Measurements from ENCODE around the gene CHN1.

CHN1 gene, protein sequence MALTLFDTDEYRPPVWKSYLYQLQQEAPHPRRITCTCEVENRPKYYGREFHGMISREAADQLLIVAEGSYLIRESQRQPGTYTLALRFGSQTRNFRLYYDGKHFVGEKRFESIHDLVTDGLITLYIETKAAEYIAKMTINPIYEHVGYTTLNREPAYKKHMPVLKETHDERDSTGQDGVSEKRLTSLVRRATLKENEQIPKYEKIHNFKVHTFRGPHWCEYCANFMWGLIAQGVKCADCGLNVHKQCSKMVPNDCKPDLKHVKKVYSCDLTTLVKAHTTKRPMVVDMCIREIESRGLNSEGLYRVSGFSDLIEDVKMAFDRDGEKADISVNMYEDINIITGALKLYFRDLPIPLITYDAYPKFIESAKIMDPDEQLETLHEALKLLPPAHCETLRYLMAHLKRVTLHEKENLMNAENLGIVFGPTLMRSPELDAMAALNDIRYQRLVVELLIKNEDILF
- total RNA-seq, result 8.9 to 13.8 reads per million in 2 donors

DNA sequence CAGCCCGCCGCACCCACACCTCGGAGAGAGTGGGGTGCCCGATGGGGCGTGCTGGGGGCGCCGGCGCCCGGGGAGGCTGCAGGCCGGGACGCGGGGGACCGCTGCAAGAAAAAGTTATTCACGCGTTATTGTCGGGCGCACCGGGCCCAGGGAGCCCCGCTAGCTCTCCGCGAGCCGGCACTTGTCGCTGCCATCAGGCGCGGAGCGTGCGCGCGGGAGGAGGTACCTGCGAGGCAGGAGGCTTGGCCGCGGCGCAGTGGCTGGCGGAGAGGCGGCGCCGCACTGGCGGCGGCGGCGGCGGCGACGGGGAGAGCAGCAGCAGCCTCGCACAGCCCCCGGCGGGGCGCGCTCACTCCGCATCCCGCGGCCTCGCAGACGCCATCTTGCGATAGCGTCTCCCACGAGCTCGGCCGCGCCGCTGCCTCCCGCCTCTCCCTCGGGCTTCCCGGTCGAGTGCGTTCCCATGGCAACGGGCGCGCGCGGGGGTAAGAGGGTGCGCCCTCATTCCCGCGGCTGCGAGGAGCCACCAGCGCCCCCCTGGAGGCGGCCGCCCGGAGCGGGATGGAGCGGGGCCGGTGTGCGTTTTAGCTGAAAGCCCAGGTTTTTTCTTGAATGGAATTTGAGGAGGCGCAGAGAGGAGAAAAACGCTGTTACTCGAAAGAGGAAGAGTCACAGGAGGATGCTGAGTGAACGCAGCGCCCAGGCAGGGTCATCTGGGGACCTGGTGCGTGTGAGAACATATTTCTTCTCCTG lies at the start of gene CHN1:
TSS of gene CHN1 (minus strand) at position 402 of the 753 bp plus-strand sequence. CDS start 469 bp downstream, outside the sequence.
- peak; percentile 56 for DNase-seq

DNA sequence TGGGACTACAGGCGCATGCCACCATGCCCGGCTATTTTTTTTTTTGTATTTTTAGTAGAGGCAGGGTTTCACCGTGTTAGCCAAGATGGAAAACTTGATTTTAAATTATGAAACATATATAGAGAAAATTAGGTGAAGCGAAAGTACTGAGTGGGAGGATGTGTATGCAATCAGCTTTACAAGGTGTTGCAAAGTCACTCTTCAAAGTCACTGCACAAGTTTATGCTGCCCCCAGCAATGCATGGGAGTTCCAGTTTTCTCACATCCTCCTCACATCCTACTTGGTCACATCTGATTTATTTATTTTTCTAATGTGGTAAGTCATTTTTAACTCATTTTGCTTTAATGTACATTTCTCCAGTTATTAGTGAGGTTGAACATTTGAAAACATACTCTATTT lies 49.2 kb upstream of the CHN1 start:
- no peak for DNase-seq

DNA sequence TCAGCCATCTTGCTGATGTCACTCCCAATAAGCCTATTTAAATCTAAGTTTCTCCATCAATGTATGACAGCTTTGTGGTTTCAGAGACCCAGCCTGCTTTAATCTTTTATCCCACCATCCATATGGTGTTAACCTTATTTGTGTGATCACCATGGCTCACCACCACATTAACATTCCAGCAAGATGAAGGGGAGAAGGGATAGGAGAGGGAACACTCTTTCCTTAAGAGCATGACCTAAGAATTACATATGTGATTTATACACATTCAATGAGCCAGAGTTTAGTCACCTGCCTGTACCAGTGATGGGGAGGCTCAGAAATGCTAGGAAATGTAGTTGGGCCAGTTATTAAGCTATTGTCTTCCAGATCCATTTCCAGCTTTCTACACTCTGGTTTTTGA lies 44.5 kb upstream of the CHN1 start:
- DNase-seq, result no peak

DNA sequence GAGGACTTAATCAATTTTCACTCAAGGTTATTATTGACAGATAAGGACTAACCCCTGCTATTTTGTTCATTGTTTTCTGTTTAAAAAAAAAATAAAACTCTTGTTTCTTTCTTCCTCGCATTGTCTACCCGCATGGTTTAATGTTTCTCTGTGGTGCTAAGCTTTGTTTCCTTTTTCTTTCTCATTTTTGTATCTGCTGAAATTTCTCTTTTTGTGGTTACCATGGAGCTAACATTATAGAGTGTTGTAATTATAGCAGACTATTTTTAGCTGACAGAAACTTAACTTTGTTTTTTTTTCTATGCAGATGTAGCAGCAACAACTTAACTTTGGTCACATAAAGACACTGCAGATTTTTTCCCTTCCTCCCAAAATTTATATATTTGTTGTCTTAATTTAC lies 43.1 kb upstream of the CHN1 start:
- DNase-seq, result no peak

DNA sequence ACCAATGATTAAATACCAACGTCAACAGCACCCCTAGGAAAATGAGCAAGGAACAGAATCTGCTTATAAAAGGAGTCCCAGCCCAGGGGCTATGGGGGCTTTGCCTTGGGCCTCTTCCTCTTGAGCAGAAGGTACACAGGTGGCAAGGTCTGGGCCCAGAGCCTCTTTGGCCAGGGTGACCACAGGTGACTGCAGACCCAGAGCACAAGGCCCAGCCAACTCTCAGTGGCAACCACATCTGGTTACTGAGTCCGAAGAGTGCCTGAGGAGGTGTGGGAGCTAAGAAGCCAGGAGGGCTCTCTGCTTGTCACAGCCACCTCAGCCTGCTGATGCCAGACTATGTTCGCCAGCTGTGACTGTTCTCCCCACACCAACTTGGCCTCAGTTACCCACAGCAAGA lies 34.3 kb upstream of the CHN1 start:
- no peak for DNase-seq

DNA sequence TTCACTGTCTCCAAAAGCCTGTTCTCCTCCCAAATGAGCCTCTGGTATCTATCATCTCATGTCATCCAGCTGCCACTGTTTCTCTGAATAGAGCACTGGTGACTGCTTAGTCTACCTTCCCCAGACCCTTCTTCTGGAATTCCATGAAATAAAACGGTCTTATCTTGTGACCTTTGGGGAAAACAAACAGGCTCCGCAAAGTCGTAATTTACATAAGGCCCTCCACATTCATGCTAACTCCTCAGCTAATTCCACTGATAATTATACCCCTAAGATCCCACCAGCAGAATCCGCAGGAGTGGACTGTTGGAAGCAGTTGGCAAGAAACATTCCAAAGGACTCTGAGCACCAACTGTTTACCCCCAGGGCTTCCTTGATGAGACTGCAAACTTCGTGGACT lies 33.9 kb upstream of the CHN1 start:
- no peak for DNase-seq

DNA sequence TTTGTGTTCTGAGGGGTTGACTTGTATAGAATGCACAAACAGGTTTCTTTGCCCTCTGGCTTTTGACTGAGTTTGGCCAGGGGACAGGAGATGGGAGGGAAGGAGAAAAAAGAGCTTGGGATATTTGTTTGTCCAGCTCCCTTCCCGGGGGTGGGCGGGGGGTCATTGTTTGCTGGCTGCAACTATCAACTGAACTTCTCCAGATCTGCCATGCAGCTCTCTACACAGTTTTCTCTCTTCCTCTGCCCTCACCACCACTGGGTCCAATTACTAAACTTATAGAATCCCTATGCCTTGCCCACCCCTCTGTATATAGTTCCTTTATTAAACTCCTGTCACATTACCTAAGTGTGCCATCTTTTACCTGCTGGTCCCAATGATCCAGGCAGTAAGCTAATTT lies 32.8 kb upstream of the CHN1 start:
- no peak for DNase-seq

DNA sequence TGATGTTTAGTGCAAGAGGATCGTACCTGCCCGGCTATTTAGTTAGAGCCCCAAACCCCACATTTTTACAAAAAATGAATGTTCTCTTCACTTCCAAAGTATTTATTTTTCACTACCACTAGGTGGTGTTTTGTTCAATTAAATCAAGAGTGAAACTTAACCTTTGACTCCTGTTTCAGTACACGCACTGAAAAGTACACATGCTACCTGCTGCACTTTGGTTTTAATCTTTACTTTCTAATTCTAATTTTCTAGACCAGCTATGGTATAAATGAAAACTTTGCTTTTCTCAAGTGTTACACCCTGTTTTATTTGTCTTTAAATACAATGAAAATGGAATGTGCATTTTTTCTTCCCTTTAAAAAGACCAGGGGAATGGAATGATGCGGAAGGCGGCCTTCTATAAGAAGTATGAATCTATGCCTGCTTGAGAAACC lies 31.4 kb upstream of the CHN1 start:
- no peak for DNase-seq

DNA sequence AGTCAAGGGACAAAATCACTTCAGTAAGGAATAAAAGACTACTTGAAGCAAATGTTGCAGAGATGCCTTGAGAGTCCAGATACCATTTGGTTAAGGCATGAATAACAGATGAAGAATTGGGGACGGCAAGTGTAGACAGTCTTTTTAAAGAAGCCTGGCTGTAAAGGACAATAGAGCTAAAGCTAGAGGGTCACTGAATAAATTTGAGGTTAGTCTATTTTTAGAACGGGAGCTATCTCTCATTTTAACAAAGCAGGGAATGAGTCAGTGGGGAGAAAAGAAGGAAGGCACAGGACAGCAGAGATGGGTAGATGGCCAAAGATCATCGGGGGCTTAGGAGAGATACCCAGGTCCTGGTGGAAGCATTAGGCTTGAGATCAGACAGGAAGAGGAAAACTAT lies 30.6 kb upstream of the CHN1 start:
- DNase-seq, result no peak

DNA sequence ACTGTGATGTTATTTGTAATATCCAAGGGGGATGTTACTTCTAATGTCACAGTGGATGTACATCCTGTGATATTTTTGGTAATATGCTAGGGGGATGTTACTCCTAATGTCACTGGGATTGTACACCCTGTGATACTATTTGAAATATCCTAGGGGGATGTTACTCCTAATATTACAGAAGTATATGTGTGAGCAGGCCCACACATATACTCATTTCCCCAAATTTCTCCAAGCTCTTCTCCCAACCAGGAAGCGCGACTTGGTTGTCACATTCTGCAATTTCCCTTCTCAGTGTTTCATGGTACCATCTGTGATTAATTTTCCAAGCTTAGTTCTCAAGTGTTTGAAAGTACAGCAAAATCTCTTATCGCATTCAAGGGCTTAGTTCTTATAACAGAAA lies 29.5 kb upstream of the CHN1 start:
- no peak for DNase-seq

DNA sequence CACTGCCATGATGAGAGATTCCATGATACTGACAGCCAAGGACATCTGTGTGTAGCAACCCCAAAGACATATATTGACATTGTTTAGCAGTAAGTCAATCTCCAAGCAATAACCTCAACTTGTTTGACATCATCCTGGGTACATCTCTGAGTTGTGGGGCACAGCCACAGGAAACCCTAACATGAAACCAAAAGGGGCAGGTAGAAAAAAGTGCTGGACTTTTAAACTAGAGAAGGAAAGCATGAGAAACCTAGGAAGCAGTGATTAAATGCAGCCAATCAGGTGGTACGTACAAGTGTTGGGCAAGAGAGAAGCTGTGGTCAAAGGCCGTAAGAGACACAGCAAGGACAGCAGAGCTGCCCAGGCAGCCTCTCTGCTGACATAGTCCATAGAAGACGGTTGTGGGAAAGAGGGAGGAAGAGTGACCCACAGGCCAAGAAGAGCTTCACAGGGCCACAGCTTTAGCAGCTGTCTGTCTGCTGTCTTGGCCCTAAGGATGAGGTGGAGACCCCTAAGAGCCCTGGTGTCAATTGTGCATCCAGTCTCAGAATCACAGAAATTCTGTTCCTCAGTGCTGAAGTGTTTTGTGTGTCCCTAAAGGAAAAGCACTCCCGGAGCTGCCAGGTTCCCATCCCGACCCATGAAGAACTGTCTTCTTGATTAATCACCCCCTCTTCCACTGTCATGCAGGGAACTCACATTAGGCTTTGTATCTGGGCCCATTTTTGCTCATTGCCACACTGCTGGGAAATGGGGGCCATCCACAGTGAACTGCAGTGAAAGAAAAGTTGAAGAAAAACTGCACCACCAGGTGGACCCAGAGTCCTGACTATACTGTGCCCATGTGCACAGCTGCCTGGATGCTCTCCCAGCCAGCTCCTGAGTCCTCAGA lies 25.4 kb upstream of the CHN1 start:
- DNase-seq, result no peak

DNA sequence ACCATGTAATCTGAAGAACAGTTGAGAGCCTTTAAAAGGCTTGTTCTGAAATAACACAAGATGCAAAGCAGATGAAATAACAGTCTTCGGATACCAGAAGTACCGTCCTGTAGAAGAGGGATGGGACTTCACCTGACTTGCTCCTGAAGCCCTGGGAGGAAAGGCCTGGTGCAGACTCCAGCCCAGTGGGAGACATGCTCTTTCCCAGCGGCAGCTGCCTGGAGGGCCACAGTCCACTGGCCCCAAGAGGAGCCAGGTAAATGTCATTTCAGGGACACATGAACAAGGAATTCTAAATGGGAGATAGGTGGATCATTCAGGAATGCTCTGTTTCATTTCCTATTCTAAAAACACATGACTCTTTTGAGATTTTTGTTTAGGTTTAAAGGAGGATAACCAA lies 22.6 kb upstream of the CHN1 start:
- no peak for DNase-seq

DNA sequence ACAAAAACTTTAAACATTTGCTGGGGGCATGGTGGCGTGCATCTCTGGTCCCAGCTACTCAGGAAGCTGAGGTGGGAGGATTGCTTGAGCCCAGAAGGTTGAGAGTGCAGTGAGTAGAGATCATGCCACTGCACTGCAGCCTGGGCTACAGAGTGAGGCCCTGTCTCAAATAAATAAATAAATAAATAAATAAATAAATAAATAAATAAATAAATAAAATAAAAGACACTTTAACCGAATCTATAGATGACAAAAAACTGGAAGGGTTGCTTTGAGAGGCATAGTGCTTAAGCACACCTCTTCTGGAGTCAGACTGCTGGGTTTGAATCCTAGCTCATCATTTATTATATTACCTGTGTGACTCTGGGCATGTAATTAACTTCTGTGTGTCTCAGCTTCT lies 21.2 kb upstream of the CHN1 start:
- no peak for DNase-seq

DNA sequence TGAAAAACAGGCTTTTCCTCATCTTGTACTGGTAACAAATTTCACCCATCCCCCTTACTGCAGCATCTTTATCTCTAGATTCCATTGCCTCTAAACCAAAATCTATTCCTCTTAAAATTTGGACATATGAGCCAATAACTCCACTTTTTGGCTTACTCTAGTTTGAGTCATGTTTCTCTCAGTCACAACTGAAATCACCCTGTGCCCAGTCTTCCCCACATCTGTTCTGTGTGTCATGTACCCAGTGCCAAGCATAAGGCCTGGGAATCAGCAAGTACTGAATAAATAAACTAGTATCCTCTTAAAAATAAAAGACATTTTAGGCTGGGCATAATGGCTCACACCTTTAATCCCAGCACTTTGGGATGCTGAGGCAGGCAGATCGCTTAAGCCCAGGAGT lies 20.8 kb upstream of the CHN1 start:
- DNase-seq, result no peak

DNA sequence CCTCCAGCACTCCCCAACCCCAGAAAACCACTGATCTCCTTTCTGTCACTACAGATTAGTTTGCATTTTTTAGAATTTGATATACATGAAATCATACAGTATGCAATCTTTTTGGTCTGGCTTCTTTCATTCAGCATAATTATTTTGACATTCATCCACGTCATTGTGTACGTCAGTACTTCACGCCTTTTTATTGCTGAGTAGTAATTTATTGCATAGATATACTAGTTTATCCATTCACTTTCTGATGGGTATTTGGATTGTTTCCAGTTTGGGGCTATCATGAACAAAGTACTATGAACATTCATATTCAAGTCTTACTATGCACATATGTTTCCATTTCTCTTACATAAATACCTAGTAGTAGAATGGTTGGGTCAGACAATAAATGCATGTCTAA lies 20.1 kb upstream of the CHN1 start:
- no peak for DNase-seq

DNA sequence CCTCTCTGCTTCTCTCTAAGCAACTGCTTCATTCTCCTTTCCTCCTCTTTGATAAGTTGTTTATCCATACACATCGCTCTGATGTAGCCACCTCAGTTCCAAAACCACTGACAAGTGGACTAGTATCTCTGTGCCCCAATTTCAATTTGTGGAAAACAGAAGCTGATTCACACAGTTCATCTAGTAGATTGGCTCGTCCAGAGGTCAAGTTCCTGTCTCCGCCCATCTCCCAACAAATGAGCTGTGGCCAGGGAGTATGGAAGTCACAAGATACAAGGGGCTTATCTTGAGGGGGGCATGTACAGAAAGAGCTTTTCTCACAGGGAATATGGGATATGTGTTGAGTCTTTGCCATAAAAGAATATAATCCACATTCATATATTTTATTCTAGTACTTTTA lies 17.7 kb upstream of the CHN1 start:
- no peak for DNase-seq

DNA sequence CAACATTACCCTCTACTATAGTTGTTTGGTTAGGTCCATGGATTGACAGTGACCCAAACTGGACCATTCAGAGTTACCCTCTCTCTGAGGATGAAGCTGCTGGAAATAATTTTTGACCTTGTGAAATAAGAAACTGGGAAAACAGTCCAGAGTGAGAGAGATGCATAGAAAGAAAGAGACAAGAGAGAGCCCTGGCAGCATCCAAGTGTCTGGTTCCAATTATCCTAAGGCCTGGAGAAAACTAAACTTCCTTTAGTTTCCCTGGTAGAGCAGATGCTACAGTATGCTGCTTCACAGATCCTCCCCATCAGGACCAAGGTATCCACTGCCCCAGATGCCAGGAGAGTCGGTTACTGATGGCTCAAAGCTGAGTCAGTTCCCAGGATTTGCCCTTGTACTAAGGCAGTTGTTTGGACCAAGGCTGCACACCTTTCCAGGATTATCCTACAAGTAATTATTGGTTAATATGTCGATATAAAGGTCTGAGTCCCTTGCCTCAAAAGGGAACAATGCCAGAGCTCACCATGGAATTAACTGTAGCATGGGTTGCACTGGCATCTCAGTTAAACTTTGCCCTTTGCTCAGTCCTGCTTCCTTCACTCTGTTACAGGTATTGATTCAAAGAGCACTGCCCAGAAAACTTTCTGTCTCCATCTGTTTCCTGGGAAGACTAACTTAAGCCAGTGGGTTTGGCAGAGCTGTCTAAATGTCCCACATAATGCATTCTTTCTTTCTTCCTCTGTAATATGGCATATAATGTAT lies 14.6 kb upstream of the CHN1 start:
- no peak for DNase-seq

DNA sequence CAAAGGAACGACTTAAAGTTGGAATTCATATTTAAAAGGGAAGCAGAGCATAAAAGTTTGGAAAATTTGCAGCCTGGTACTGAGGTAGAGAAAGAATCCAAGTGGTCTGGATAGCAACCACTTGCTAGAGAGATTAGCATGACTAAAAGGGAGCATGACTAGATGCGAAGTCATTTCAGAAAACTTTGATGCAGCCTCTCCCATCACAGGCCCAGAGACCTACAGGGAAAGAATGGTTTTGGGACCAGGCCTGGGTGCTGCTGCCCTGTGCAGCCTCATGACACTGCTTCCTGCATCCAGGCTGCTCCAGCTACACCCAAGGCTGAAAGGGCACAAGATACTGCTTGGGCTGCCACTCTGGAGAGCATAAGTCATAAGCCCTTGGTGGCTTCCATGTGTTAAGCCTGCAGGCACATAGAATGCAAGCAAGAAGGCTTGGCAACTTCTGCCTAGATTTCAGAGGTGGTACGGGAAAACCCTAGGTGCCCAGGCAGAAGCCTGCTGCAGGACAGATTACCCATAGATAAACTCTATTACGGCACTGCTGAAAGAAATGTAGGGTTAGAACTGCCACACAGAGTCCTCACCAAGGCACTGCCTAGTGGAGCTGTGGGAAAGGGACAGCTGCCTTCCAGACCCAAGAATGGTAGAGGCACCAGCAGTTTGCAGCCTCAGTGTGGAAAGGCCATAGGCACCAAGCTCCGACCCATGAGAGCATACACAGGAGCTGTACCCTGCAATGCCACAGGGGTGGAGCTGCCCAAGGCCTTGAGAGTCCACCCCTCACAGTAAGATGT lies 12.6 kb upstream of the CHN1 start:
- DNase-seq, result no peak

DNA sequence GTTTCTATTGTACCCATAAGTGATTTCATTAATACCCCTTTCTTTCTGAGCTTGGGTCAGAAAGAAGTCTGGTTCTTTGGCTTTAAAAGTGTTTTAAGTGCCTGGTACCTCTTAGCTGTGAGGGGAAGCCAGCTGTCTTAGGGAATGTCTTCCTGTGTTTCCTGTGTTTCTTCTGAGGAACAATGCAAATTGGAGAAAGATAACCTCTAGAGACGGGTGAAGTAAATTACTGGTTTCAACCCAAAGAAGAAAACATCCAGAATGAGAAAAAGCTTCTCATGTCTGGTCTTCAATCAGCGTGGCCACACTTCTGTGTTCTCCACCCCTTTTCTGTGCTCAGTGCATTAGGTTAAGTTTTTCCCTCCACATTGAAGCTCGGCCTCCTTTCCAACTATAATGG lies 10.2 kb upstream of the CHN1 start:
- no peak for DNase-seq

DNA sequence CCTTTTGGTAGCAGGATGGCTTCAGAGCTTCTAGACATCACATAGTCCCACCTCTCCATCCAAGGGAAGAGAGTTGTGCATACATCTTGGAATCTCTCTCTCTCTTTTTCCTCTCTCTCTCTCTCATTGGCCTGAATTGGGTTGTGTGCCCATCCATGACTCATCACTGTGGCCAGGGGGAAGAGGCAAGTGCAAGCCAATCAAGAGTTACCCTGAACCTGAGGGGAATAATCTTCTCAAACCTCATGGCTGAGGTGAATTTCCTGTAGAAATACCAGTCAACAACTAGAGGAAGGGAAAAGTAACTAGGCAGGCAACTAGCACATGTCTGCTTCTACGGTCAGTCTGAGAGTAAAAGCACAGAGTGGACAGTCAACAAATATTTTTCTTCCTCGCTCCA lies 7.3 kb upstream of the CHN1 start:
- no peak for DNase-seq

DNA sequence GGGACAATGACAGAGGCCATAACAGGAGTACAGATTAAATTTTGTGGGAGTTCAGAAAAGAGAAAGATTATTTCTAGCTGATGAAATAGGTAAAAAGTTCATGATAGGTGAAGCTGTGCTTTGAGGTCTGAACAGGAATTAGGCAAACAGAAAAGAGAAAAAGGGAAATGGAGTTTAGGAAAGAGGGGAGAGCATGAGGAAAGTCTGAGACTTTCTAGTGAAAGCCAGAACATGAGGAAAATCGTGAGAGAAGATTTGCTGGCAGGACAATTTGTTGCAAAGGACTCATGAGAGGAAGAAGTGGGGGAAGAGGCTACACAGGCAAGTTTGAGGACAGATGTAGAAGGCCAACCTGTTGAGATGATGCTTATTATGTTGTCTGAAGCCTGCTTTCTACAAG lies 6.3 kb upstream of the CHN1 start:
- DNase-seq, result no peak

DNA sequence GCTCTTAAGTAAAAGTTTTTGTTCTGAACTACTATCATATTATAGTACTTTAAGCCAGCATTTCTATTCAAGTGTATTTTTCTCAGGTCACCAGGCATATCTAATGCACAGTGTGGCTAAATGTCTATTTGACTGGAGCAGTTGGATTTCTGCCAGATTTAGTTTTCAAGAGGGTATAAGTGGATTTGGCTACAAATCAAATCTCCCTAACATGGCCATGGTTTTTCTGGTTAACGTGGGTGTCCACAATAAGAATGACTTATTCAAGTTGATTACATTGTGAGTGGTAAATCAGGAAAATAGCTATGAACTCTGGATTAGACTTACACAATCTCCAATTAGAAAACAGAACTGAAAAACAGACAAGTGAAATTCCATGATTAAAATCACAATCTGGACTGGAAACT lies 5.7 kb upstream of the CHN1 start:
- no peak for DNase-seq
